Calu3 (cell line): Measurements from ENCODE around the gene SLC1A6. TPM values are rescaled to one million over a fixed set of nuclear protein-coding genes. Genes with fewer than 3 reads are reported as not detected.

ENCODE experiments used
- BruUV-seq: library from RNA; stranded (reverse); fragments of 400-500 nt; replicated peaks from 2 replicates; lab custom pipeline; 2021; lab: Mats Ljungman, UMichigan
- CTCF ChIA-PET: fragments of 300-600 bp; sonication (Branson Sonifier 250); formaldehyde crosslinking; loops from one replicate; lab custom pipeline; 2022; ENCODE audit warnings: antibody characterized with exemption; lab: Charles Lee
- DNase-seq: peaks from one replicate; pipeline ENCODE4 v3.0.0; 2022
- H3K27ac Mint-ChIP-seq: one replicate; pipeline ENCODE4 v1.8.0; 2022; ENCODE audit warnings: mixed read lengths; ENCODE audit not compliant: unreplicated experiment
- H3K27me3 Mint-ChIP-seq: one replicate; pipeline ENCODE4 v1.8.0; 2022; ENCODE audit warnings: mixed read lengths; ENCODE audit not compliant: unreplicated experiment
- H3K36me3 Mint-ChIP-seq: one replicate; pipeline ENCODE4 v1.8.0; 2022; ENCODE audit warnings: mild to moderate bottlenecking, moderate library complexity, mixed read lengths; ENCODE audit not compliant: insufficient read depth, unreplicated experiment
- H3K4me1 Mint-ChIP-seq: one replicate; pipeline ENCODE4 v1.8.0; 2022; ENCODE audit warnings: mild to moderate bottlenecking, low read depth, mixed read lengths; ENCODE audit not compliant: unreplicated experiment
- H3K4me3 Mint-ChIP-seq: one replicate; pipeline ENCODE4 v1.8.0; 2022; ENCODE audit warnings: mild to moderate bottlenecking, low read depth, moderate library complexity, mixed read lengths; ENCODE audit not compliant: unreplicated experiment
- H3K9me3 Mint-ChIP-seq: one replicate; pipeline ENCODE4 v1.8.0; 2022; ENCODE audit warnings: low read depth, mixed read lengths; ENCODE audit not compliant: unreplicated experiment
- intact Hi-C: fragments of 100-400 bp; cut with micrococcal nuclease; formaldehyde crosslinking; loops from one replicate; pipeline ENCODE4 v1.10.0; 2022; ENCODE audit not compliant: unreplicated experiment
- total RNA-seq: library from RNA; stranded (reverse); gene quantifications from 2 replicates; pipeline ENCODE4 v1.2.3, GENCODE V29; 2022
- TF ChIP-seq, protein P1 (sequence below): fragments of 200-600 bp; IDR thresholded peaks from one replicate; pipeline ENCODE4 v1.8.0; 2022; ENCODE audit warnings: antibody characterized with exemption; ENCODE audit not compliant: unreplicated experiment

The SLC1A6 gene
- total RNA-seq, 1 experiment from 2014 or later: not detected

DNA sequence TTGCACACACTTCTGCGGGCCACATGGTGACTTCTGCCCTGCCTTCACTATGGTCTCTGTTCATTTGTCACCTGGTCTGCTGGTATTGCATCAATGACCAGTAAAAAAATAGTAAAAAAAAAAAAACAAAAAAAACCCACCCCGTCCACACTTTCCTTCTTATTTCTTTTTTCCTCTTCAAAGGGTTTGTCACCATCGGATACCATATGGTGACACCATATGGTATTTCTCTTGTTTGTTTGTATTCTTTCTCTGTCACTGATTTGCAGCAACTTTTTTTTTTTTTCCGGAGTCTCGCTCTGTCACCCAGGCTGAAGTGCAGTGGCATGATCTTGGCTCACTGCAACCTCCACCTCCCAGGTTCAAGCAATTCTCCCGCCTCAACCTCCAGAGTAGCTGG, 64.5 kb downstream of the SLC1A6 start:
- CTCF ChIA-PET: interaction anchor here (0.6 to 0.7 kb wide), 2 partner anchors 31 to 618 kb away, joined by 3 to 4 read pairs; no protein-coding TSS in a partner anchor
- Mint-ChIP-seq H3K4me3 (no peak overlapping the region), H3K4me1 (no peaks in the 10 kb centered on the region), H3K27me3 (peaks cover 80% of the 10 kb centered on the region), H3K27ac (no peak overlapping the region), H3K36me3 (no peaks in the 10 kb centered on the region), H3K9me3 (peaks cover 2% of the 10 kb centered on the region)
- intact Hi-C loops: no loop called here
- BruUV-seq: no TSS peak
- TF ChIP-seq, protein P1, sequence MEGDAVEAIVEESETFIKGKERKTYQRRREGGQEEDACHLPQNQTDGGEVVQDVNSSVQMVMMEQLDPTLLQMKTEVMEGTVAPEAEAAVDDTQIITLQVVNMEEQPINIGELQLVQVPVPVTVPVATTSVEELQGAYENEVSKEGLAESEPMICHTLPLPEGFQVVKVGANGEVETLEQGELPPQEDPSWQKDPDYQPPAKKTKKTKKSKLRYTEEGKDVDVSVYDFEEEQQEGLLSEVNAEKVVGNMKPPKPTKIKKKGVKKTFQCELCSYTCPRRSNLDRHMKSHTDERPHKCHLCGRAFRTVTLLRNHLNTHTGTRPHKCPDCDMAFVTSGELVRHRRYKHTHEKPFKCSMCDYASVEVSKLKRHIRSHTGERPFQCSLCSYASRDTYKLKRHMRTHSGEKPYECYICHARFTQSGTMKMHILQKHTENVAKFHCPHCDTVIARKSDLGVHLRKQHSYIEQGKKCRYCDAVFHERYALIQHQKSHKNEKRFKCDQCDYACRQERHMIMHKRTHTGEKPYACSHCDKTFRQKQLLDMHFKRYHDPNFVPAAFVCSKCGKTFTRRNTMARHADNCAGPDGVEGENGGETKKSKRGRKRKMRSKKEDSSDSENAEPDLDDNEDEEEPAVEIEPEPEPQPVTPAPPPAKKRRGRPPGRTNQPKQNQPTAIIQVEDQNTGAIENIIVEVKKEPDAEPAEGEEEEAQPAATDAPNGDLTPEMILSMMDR: no peak
- DNase-seq: no peak

DNA sequence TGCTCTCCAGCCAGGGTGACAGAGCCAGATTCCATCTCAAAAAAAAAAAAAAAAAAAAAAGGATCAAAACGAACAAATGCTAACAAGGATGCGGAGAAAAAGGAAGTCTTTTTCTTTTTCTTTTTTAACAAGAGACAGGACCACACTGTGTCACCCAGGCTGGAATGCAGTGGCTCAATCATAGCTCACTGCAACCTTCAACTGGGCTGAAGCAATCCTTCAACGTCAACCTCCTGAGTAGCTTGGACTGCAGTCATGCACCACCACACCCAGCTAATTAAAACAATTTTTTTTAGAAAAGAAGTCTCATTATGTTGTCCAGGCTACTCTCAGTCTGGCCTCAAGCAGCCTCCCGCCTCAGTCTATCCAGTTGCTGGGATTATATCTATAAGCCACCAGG, 73.0 kb downstream of the SLC1A6 start:
- no peak overlapping the region for H3K27ac Mint-ChIP-seq
- H3K9me3 Mint-ChIP-seq: no peaks in the 10 kb centered on the region
- peaks cover 49% of the 10 kb centered on the region for H3K27me3 Mint-ChIP-seq
- no TSS peak for BruUV-seq
- DNase-seq: no peak
- no peaks in the 10 kb centered on the region for H3K36me3 Mint-ChIP-seq
- TF ChIP-seq, protein P1: no peak
- CTCF ChIA-PET: interaction anchor here (0.7 kb wide), 1 partner anchor 816 kb away, joined by 5 read pairs; no protein-coding TSS in a partner anchor
- H3K4me3 Mint-ChIP-seq: no peak overlapping the region
- intact Hi-C loops: no loop called here
- no peaks in the 10 kb centered on the region for H3K4me1 Mint-ChIP-seq

DNA sequence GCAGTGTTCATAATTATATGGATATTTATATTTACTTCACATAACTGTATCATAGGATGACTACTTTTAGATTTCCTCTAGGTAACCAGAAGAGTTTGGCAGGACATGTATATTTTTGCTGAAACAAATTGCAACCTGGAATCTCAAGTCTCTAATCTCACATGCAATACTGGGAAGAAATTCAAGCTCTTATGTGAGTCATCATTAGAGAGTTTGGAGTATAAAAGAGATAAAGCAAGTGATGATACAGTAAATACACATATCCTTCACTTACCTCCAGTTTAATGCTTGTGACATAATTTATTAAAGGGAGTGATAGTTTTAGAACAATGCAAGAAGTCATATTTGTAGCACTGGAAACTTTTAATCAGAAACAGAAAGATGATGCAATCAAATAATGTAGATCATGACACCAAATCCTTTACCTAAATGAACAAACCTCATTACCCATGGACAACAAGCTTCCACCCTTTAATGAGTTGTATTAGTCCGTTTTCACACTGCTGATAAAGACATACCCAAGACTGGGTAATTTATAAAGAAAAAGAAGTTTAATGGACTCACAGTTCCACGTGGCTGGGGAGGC, 77.9 kb downstream of the SLC1A6 start:
- TF ChIP-seq, protein P1: no peak
- intact Hi-C loops: no loop called here
- Mint-ChIP-seq H3K4me1 (no peaks in the 10 kb centered on the region), H3K27me3 (peaks cover 72% of the 10 kb centered on the region), H3K36me3 (no peaks in the 10 kb centered on the region), H3K4me3 (no peak overlapping the region), H3K9me3 (no peaks in the 10 kb centered on the region), H3K27ac (no peak overlapping the region)
- DNase-seq: no peak
- BruUV-seq: no TSS peak
- CTCF ChIA-PET: no interaction called here

Other genes starting within 250 kb of the SLC1A6 start
- 0.54 TPM in 1 of 2 replicates, not detected in the other for gene ADGRE2, start 201.3 kb downstream of the SLC1A6 start, total RNA-seq
- gene OR7A5, start 144.7 kb downstream of the SLC1A6 start, total RNA-seq: not detected in 2 replicates
- gene OR7C1, start 144.7 kb downstream of the SLC1A6 start, total RNA-seq: not detected in 2 replicates
- gene OR7A10, start 130.9 kb downstream of the SLC1A6 start, total RNA-seq: not detected in 2 replicates
- gene OR7A17, start 93.7 kb downstream of the SLC1A6 start, total RNA-seq: not detected in 2 replicates
- gene OR7C2, start 38.4 kb downstream of the SLC1A6 start, total RNA-seq: not detected in 2 replicates
- not detected in 2 replicates for gene CASP14, start 69.6 kb upstream of the SLC1A6 start, total RNA-seq
- gene OR1I1, start 102.3 kb upstream of the SLC1A6 start, total RNA-seq: not detected in 2 replicates
- 2.1 and 2.6 TPM in 2 replicates for gene SYDE1, start 127.5 kb upstream of the SLC1A6 start, total RNA-seq
- gene NOTCH3, start 221.1 kb upstream of the SLC1A6 start, total RNA-seq: 32.6 and 44.7 TPM in 2 replicates